Purkinje cell (primary cell): Measurements from ENCODE around the gene TMEM131. TPM values are rescaled to one million over a fixed set of nuclear protein-coding genes. Genes with fewer than 3 reads are reported as not detected.

ENCODE experiments used
- polyA plus RNA-seq: library from polyadenylated mRNA; unstranded; fragments of >200 nt; fragmentation: Nextera tagmentation; gene quantifications from 2 replicates; pipeline ENCODE4 v1.2.1, GENCODE V29; 2014

The TMEM131 gene, protein sequence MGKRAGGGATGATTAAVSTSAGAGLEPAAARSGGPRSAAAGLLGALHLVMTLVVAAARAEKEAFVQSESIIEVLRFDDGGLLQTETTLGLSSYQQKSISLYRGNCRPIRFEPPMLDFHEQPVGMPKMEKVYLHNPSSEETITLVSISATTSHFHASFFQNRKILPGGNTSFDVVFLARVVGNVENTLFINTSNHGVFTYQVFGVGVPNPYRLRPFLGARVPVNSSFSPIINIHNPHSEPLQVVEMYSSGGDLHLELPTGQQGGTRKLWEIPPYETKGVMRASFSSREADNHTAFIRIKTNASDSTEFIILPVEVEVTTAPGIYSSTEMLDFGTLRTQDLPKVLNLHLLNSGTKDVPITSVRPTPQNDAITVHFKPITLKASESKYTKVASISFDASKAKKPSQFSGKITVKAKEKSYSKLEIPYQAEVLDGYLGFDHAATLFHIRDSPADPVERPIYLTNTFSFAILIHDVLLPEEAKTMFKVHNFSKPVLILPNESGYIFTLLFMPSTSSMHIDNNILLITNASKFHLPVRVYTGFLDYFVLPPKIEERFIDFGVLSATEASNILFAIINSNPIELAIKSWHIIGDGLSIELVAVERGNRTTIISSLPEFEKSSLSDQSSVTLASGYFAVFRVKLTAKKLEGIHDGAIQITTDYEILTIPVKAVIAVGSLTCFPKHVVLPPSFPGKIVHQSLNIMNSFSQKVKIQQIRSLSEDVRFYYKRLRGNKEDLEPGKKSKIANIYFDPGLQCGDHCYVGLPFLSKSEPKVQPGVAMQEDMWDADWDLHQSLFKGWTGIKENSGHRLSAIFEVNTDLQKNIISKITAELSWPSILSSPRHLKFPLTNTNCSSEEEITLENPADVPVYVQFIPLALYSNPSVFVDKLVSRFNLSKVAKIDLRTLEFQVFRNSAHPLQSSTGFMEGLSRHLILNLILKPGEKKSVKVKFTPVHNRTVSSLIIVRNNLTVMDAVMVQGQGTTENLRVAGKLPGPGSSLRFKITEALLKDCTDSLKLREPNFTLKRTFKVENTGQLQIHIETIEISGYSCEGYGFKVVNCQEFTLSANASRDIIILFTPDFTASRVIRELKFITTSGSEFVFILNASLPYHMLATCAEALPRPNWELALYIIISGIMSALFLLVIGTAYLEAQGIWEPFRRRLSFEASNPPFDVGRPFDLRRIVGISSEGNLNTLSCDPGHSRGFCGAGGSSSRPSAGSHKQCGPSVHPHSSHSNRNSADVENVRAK (N-terminal part only)
- polyA plus RNA-seq, result 14.5 and 19.3 TPM in 2 replicates

DNA sequence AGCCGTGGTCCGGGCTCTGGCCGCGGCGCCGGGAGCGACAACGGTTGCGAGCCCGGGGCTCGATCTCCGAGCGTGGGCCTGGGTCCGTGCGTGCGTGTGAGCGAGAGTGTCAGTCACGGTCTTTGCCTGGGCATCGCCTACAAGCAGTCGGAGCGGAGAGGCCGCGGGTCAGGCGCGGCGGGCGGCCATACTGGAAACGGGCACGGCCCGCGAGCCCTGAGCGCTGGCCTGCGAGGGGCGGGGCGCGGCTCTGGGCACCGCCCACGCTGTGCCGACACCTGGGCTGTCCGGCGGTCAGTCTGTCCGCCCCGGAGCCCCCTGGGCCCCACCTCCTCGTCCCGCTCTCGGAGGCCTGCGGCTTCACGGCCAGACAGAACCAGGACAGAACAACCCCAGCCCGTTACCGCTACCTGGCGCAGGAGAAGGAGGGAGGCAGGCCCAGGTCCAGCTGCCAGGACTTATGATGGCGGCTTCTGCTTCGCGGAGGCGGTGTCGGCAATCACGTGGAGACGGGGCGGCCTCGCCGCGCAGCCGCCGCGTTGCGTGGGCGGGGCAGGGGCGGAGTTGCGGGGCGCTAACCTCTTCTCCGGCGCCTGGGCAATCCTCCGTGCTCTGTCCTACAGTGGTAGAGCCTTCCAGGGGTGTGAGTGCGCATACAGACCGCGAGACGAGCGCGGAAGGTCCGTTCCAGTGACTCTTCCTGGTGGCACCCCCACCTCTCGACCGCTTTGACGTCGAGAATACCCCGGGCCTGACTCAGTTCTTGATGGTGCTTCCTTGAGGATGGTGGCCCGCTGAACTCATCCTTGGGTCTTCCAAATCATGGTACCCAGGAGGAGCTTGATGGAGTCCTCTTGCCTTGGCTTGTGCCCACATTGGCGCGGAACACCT is at the start of gene TMEM131:
Gene TMEM131 (minus strand): TSS at position 215 of the 891 bp plus-strand sequence. CDS start 286 bp downstream, outside the sequence.

DNA sequence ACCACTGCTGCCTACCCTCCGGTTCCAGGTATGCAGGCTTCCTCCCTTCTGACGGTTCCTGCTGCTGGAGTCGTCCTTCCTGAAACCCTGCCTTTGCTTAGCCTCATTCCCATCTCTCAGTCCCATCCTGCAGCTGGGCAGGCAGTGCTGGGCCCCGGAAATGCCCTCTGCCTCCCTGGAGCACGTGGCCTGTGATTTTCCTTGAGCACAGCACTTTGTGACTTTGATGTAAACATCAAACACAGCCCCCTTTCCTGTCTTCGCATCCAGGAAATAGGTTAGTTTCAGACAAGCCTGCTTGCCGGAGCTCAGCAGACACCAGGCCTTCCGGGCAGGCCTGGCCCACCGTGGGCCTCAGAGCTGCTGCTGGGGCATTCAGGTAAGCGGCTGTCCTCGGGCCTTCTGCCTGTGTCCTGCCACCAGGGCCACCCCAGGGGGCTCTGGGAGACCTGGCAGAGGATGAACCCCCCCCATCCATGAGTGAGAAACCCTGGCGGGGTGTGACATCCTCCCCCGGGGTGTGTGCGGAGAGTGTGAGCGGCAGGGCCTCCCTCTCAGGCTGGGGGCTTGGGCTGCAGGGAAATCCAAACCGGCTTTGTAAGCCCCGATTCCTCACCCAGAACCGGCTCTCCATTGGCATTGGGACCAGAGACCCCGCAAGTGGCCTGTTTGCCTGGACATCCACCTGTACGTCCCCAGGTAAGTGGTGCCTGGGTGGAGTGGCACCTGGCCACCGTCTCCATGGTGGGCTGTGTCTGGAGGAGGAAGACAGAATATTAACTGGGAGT is 282.3 kb downstream of the TMEM131 start, which contains the start of gene ZAP70:
Gene ZAP70 (plus strand): TSS at position 281 of the 788 bp plus-strand sequence. CDS start 10,461 bp downstream, outside the sequence.

Other genes starting within 250 kb of the TMEM131 start
- 0.04 and 0.60 TPM in 2 replicates for gene VWA3B, start 91.2 kb upstream of the TMEM131 start, polyA plus RNA-seq